HG02571 (cell line): ENCODE data around the gene CERS2.
"Not testable (repeated sequence)": the region's sequence is repeated elsewhere in the genome, so short reads cannot be mapped to it uniquely, and the experiment has no call there.

ENCODE experiments used
- ATAC-seq: cut with Tn5 transposase; IDR thresholded peaks from one replicate; pipeline ENCODE4 v1.9.1; 2021; ENCODE audit warnings: mild to moderate bottlenecking, moderate library complexity; ENCODE audit not compliant: unreplicated experiment

CERS2 gene

DNA sequence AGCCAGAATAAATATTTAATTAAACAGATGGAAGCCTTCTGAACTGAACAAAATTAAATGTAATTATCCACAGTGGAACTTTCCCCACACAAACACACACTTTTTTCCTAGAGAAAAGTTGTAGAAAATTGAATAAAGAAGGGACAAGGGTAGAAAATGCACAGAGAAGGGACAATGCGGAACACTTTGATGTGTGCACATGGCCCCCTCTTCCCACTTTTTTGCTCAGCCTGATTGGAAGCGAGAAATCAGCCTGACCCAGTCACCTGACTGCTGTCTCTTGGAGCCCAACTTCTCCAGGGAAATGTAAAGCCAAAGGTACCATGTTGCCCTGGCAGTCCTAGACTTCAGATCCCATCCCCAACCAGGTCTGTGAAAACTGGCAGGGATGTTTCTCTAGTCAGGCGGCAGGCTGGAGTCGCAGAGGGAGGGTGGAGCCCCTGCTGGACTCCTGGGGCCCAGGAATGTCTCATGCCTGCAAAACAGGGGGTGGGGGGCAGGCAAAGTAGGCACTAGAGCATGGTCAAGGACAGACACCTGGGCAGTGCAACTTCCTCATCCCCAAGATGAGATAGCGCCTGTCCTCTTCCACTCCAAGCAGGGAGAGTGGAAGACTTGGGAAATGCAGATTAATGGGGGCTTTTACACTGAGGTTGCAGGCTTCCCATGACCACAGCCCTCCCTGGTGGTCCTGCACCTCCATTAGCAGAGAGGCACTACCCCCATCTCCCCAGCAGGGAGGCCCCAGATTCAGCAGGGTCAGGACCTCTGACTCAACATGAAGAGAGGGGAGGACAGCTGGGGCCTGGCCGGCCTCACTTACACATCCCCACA is 2.8 kb downstream of the CERS2 start:
- ATAC-seq = no peak

DNA sequence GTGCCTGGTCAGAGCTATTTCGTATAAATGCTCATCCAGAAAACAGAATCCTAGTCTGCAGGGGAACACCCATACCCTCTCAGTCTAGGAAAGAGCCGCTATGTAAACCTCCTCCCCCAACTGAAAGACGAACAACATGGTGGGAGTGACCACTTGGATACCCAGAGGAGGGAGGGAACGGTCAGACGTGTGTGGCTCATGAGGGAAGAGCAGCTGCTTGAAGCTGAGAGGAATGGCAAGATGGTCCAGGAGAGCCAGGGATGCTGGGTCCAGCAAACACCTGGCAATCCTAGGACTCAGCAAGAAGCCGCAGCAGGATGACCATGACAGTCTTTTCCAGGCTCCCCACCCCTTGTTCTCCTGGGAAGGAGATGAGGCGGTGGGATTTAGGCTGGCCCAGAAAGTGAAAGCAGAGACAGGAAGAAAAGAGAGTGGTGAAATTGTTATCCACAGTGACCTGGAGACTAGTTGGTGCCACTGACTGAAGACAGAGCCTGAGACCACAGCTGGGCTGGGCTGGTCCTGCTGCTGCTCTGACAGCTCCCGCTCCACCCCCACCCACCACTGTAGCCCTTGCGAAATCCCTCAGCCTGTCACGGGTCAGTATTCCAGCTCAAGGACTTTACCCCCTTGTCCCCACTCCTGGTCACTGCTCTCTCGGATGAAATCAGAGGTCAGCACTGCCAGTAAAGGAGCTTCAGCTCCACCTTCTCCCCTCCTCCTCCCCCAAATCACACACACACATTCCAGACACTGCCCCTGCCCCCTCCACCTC is 3.6 kb downstream of the CERS2 start:
- no peak for ATAC-seq

DNA sequence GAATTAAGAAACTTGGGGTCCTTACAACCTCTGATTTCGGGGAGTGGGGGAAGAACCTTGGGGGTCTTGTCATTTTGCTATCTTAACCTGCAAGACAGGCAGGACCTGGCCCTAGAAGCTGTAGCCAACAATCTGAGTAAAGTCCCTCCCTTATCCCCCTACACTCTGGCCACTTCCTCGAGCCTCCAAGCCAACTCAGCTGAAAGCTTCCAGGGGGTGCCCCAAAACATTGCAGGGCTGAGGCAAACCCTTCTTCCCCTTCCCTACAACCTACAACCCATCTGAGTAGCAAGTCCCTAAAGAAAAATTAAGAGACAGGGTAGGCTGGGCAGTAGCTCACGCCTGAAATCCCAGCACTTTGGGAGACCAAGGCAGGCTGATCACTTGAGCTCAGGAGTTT is 5.0 kb downstream of the CERS2 start:
- no peak for ATAC-seq

DNA sequence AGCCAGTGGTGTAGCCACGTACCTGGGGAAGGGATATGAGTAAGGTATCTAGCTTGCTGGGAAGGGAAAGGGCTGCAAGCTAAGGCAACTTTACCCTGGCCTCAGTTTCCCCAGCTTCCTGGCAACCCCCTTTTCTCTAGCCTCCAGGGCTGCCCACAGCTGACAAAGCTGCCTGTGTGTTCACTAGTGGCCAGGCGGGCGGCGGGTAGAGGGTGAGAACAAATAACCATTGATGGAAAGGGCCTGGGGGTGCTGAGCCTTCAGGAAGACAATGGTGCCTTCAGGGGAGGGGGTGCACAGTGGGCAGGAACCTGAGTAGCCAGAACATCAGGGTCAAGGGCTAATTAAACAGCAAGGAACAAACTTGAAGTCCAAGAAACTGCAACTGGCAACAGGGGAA is 6.1 kb downstream of the CERS2 start:
- no peak for ATAC-seq

DNA sequence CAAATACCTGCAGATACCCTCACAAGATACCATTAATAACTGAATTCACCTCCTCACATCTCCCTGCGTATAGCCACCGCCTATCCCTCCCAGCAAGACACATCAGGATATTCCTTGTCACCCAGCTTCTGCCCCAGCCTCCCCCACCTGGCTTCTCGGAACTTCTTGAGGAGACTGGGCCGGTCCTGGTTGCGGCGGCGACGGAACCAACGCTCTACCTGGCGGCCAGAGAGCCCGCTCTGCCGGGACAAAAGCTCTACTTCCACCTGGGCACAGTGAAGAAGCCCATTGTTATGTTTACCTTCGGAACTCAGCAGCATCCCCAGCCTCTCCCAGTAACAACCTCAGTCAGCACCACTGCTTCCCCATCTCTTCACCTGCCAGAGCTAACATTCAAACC is 6.7 kb downstream of the CERS2 start:
- ATAC-seq = no peak

DNA sequence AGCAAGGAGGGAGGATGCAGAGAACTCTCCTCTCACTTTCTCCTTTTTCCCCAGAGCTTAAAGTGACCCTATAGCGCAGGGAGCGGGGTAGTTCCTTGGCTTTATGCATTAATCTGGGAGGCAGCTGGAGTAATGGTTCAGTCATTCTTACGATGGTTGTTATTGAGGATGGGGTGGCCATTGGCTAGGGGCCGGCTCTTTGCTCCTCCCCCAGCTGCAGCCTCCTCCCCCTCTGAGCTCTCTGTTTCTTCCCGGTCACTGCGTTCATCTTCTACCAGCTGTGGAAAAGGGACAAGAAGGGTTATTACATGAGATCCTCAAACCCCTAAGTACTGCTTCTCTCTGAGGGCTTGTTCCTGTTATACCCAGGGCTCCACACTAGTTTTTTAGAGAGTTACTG is 8.6 kb downstream of the CERS2 start:
- ATAC-seq = no peak

DNA sequence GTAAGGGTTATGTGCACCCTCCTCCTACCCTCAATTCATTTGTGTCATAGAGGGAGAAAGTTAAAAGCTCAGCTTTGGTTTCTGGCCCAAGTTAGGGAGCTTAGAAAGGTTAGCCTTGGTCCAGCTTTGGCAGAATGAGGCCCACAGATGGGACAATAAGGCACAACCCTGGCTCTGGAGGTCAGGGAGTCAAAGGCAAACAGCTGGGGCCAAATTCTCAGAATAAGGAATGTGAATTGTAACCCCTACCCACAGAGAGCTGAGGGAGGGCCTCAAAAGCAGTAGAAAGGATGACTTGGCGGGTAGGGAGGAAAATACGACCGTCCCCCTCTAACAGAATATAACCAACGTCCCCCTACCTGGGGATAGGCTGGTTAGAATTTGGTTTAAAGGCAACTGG is 9.0 kb downstream of the CERS2 start:
- ATAC-seq = no peak

DNA sequence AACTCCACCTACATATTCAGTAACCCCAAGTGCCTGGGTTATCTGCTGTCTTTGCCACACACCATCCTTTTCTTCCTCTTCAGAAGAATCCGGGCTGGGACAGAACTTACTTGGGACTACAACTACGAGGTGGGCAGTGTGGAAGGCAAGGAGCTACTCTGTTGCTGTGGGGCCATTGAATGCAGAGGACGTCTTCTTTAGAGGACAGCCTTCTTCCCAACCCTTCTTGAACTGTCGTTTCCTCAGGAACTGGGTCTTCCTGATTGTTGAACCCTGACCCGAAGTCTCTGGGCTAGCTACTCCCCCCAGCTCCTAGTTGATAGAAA is 10.5 kb downstream of the CERS2 start:
- no peak for ATAC-seq

DNA sequence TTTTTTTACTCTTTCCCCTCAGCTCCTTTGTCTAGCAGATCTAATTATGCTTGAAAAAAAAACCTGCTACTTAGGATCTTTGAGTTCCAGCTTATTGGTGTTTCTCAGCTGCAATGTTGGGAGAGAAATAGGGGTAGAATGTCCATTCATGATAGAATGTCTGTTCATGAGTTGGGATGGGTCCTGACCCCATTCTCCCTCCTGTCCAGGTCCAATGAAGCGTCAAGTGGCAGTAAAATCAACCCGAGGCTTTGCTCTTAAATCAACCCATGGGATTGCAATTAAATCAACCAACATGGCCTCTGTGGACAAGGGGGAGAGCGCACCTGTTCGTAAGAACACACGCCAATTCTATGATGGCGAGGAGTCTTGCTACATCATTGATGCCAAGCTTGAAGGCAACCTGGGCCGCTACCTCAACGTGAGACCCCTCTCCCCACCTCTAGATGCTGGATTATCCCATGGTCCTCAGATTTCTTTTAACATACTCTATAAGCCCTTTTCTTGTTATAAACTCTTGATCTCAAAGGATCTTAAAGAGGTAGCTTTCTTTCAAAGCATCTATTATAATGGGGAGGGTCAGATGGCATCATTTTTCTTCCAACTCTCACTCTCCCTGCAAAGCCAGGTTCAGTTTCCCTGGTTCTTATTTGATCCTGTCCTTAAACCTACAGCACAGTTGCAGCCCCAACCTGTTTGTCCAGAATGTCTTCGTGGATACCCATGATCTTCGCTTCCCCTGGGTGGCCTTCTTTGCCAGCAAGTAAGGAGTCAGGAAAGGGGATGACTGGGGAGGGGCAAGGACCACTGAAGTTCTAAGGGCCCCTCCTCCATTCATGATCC is 11.1 kb downstream of the CERS2 start:
- ATAC-seq = no peak

DNA sequence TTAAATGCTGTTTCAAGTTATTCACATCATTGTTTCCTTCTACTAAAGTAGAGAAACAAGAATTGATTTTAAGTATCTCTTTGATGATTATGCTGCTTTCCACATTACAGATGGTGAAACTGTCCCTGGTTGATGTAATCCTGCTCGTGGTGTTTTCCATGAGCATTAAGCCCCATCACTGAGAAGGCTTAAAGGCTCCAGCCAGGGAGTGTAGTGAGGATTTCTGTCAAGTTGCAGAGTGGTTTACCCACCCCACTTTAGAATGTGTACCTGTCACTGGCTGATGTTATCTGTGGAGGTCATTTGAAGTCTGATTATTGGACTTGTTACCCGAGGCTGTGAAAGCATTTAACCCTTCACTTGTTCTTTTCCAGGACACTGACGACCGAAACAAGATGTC is 12.9 kb downstream of the CERS2 start:
- ATAC-seq = no peak

DNA sequence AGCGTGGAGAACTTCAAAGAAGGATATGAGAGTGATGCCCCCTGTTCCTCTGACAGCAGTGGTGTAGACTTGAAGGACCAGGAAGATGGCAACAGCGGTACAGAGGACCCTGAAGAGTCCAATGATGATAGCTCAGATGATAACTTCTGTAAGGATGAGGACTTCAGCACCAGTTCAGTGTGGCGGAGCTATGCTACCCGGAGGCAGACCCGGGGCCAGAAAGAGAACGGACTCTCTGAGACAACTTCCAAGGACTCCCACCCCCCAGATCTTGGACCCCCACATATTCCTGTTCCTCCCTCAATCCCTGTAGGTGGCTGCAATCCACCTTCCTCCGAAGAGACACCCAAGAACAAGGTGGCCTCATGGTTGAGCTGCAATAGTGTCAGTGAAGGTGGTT is 14.0 kb downstream of the CERS2 start:
- ATAC-seq = no peak

DNA sequence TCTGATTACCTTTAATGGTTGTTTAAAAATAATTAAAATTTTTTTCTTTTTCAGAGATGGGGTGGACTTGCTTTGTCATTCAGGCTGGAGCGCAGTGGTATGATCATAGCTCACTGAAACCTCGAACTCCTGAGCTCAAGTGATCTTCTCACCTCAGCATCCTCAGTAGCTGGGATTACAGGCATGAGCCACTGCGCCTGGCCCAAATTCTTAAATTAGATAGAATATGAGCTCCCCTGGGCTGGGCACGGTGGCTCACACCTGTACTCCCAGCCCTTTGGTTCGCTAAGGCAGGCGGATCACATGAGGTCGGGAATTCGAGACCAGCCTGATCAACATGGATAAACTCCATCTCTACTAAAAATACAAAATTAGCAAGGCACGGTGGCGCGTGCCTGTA is 17.0 kb downstream of the CERS2 start:
- no peak for ATAC-seq

DNA sequence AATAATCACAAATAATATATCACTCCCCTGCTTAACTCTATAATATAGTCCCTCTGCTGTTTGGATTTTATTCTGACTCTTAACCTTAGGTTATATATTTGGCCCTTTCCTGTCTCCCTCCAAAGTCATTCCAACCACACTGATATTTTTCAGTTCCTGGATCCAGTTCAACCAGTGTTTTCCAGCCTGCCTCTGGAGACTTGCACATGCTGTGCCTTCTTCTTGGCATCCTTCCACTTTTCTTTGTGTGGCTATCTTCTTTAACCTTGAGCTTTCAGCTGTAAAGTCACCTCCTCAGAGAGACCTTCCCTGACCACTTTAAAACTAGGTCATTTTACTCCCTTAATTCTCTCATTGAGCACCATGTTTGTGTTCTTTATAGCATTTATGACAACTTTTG is 19.4 kb downstream of the CERS2 start:
- ATAC-seq = no peak

DNA sequence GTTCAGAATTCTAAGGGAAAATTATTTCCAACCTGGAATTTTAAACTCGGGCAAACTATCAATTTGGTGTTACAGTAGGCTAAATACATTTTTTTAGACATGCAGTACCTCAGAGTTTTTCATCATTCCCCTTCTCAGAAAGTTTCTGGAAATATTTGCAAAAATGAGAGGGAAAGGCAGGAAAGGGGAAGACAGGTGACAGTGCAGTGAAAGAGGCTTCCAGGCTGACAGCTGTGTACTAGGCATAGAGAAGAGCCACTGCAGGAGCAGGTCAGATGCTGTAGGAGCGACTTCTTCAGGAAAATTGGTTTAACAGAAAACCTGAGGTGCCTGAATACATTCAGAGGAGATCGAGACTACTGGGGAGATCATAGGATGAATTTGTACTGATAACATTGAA is 19.9 kb downstream of the CERS2 start:
- no peak for ATAC-seq

DNA sequence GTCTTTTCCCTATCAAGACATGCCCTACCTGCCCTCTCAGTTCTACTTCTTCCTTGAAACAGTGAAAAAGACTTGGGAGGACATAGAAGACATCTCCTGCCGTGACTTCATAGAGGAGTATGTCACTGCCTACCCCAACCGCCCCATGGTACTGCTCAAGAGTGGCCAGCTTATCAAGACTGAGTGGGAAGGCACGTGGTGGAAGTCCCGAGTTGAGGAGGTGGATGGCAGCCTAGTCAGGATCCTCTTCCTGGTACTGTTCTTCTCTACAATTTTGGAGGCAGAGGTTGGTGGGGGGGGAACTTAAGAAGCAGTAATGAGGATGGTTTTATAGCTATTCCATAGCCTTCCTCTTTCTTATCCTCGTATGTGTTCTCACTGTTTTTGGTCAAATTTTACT is 29.8 kb downstream of the CERS2 start:
- ATAC-seq = no peak

DNA sequence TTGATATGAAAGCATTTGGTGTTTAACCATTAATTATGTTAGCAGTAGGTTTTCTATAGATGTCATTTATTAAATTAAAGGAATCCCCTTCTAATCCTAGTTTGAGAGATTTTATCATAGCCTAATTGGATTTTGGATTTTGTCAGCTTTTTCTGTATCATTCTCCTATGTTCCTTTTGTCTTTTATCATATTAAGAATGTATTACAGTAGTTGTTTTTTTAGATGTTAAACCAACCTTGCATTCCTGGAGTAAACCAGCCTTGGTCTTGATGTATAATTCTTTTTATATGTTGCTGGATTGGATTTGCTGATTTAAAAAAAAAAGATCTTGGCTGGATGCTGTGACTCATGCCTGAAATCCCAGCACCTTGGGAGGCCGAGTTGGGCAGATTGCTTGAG is 42.9 kb downstream of the CERS2 start:
- no peak for ATAC-seq

DNA sequence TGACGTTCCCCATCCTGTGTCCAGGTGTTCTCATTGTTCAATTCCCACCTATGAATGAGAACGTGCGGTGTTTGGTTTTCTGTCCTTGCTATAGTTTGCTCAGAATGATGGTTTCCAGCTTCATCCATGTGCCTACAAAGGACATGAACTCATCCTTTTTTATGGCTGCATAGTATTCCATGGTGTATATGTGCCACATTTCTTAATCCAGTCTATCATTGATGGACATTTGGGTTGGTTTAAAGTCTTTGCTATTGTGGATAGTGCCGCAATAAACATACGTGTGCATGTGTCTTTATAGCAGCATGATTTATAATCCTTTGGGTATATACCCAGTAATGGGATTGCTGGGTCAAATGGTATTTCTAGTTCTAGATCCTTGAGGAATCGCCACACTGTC is 45.9 kb downstream of the CERS2 start:
- not testable (repeated sequence) for ATAC-seq

DNA sequence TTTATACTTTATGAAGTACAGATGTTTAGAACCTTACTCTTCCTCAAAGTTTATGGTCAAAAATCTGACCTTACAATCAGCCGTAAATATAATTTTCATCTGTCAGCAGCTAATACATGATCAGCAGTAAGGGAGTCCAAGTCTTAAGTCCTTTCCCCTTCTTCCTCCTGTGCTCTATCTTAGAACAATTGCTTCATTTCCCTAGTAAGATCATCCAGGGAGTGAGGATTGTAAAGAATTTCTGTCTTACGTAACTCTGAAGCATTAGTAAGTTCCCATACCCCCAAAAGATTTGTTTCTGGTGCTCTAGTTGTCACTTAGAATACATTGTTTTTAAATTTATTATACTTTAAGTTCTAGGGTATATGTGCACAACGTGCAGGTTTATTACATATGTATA is 46.3 kb downstream of the CERS2 start:
- ATAC-seq = no peak

DNA sequence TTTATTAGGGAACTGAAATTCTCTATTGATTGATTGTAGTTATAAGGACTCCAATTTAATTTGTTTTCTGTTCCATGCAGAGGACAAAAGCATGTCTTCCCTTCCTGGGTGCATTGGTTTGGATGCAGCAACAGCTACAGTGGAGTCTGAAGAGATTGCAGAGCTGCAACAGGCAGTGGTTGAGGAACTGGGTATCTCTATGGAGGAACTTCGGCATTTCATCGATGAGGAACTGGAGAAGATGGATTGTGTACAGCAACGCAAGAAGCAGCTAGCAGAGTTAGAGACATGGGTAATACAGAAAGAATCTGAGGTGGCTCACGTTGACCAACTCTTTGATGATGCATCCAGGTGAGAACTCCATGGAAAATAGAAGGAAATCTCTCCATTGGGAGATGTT is 47.0 kb downstream of the CERS2 start:
- no peak for ATAC-seq

DNA sequence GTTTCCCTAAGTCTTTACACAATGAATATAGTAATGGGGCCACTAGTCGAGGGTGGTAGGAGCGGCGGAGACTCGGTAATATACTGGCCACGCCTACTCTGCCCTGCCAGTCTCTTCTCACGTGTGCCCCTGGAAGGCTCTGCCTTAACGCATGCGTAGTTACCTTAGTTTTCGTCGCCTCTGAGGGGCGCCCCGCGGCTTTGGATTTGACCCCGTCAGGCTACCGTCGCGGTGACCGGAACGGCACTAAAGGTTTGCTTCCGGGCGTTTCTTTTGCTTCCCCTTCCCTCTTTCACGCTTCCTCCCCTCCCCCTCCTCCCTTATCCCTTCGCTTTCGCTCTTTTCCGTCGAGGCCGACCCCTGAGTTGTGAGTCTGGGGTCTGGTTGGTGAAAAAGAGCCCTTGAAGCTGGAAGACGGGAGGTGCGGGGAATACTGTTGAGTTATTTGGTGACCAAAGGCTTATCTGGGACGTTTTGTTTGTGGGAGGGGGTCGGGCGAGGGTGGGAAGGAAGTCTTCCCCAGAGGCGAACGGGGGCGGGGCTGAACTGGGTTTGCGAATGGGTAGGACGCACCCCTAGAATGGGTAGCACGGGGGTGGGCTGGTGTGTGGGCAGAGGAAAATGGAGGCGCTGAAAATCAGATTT is 48.4 kb downstream of the CERS2 start, which contains the start of gene SETDB1:
SETDB1 (plus strand) TSS at position 267 of the 645 bp plus-strand sequence. CDS start 1,352 bp downstream, outside the sequence.
- ATAC-seq = peak; percentile 76

DNA sequence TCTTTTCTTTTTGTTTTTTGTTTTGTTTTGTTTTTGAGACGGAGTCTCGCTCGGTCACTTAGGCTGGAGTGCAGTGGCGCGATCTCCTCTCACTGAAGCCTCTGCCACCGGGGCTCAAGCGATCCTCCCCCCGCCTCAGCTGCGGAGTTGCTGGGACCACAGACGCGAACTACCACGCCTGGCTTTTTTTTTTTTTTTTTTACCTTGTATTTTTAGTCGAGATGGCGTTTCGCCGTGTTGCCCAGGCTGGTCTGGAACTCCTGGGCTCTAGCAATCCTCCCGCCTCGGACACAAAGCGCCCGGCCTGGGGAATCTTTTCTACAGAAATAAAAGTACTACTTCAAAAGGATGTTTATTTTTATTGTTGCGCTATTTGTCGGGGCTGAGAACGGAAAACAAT is 49.6 kb downstream of the CERS2 start:
- ATAC-seq = no peak
